ENCODE data around the gene SPTBN4. TPM values are rescaled to one million over a fixed set of nuclear protein-coding genes. Genes with fewer than 3 reads are reported as not detected.
A peak's percentile ranks its signal among the peaks of the same experiment; 100 is the strongest.

SPTBN4 gene
- total RNA-seq, 1 donor from 2014 or later = 161 TPM

DNA sequence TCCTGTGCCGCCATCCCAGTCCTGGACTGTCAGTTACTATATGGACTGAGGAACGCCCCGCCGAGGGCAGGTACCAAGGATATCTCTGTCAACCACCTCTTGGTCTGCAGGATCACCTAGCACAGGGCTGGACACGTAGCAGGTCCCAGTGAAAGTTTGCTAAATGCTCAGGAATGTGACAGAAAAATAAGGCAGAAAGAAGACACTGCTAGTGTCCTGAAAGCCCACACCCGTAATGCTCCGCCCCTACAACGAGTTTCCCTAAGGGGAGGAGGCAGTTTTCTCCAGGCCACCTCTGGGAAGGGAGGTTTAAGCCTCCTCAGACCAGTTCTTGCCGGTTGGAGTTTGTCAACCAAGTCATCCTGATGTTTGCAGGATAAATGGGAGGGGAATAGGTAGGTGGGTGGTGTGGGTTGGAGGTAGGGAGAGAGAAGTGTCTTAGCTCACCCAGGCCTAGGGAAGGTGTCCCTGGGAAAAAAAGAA is 21.0 kb upstream of the SPTBN4 start:
- peaks cover 12% of the 10 kb centered on the region for H3K9me3 Mint-ChIP-seq (ENCODE audit: unreplicated experiment)
- TF ChIP-seq, protein P1, sequence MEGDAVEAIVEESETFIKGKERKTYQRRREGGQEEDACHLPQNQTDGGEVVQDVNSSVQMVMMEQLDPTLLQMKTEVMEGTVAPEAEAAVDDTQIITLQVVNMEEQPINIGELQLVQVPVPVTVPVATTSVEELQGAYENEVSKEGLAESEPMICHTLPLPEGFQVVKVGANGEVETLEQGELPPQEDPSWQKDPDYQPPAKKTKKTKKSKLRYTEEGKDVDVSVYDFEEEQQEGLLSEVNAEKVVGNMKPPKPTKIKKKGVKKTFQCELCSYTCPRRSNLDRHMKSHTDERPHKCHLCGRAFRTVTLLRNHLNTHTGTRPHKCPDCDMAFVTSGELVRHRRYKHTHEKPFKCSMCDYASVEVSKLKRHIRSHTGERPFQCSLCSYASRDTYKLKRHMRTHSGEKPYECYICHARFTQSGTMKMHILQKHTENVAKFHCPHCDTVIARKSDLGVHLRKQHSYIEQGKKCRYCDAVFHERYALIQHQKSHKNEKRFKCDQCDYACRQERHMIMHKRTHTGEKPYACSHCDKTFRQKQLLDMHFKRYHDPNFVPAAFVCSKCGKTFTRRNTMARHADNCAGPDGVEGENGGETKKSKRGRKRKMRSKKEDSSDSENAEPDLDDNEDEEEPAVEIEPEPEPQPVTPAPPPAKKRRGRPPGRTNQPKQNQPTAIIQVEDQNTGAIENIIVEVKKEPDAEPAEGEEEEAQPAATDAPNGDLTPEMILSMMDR (IDR thresholded peaks at IDR 0.05; ENCODE audit: partially characterized antibody, unreplicated experiment) = no peak
- peak overlapping the region; percentile 88 for H3K27ac Mint-ChIP-seq (ENCODE audit: unreplicated experiment)
- no peaks in the 10 kb centered on the region for H3K36me3 Mint-ChIP-seq (ENCODE audit: unreplicated experiment)
- H3K27me3 Mint-ChIP-seq (ENCODE audit: unreplicated experiment) = peaks cover 13% of the 10 kb centered on the region
- no peak for DNase-seq
- peaks cover 5% of the 10 kb centered on the region for H3K4me1 Mint-ChIP-seq (ENCODE audit: low read depth, unreplicated experiment)
- peak overlapping the region; percentile 77 for H3K4me3 Mint-ChIP-seq (ENCODE audit: unreplicated experiment)

DNA sequence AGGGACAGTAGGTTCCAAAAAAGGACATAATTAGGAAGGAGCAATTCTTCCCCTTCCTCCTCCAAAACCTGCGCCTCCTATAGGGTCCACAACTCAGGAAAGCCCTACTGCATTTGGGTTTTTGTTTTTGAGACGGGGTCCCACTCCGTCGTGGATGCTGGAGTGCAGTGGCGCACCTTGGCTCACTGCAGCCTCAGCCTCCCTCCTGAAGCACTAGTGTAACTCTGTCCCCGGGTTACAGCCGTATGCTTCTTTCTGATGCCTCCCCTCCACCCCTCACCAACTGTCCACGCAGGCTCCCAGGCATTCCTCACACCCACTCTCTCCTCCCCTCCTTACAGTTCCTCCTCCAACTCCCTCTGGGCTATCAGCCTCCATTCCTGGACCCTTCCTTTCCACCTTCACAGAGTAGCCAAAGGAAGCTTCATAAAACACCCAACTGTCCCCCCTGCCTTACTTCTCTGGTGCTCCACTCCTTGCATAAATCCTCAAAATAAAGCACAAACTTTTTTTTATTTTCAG is 20.5 kb upstream of the SPTBN4 start:
- peaks cover 13% of the 10 kb centered on the region for H3K27me3 Mint-ChIP-seq (ENCODE audit: unreplicated experiment)
- no peak for DNase-seq
- H3K36me3 Mint-ChIP-seq (ENCODE audit: unreplicated experiment) = no peaks in the 10 kb centered on the region
- TF ChIP-seq, protein P1 (IDR thresholded peaks at IDR 0.05; ENCODE audit: partially characterized antibody, unreplicated experiment) = no peak
- peaks cover 5% of the 10 kb centered on the region for H3K4me1 Mint-ChIP-seq (ENCODE audit: low read depth, unreplicated experiment)
- no peak overlapping the region for H3K27ac Mint-ChIP-seq (ENCODE audit: unreplicated experiment)
- no peak overlapping the region for H3K4me3 Mint-ChIP-seq (ENCODE audit: unreplicated experiment)
- H3K9me3 Mint-ChIP-seq (ENCODE audit: unreplicated experiment) = peaks cover 12% of the 10 kb centered on the region

DNA sequence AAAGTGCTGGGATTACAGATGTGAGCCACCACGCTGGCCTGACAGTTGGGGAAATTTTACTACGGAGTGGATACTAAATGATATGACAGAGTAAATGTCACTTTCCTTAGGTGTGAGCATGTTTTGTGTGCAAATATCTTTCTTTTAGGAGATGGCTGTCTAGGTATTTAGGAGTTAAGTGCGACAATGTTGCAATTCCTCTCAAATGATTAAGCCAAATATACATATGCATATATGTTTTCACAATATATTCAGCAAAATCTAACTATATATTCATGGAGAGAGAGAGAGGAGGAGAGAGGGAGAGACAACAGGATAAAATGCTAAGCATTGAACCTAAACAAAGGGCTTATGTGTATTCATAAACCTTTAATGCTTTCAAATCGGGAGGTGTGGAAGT is 17.3 kb upstream of the SPTBN4 start:
- H3K27me3 Mint-ChIP-seq (ENCODE audit: unreplicated experiment) = peaks cover 3% of the 10 kb centered on the region
- H3K4me1 Mint-ChIP-seq (ENCODE audit: low read depth, unreplicated experiment) = no peaks in the 10 kb centered on the region
- DNase-seq = no peak
- H3K4me3 Mint-ChIP-seq (ENCODE audit: unreplicated experiment) = no peak overlapping the region
- H3K36me3 Mint-ChIP-seq (ENCODE audit: unreplicated experiment) = no peaks in the 10 kb centered on the region
- H3K27ac Mint-ChIP-seq (ENCODE audit: unreplicated experiment) = no peak overlapping the region
- TF ChIP-seq, protein P1 (IDR thresholded peaks at IDR 0.05; ENCODE audit: partially characterized antibody, unreplicated experiment) = no peak
- peaks cover 2% of the 10 kb centered on the region for H3K9me3 Mint-ChIP-seq (ENCODE audit: unreplicated experiment)

DNA sequence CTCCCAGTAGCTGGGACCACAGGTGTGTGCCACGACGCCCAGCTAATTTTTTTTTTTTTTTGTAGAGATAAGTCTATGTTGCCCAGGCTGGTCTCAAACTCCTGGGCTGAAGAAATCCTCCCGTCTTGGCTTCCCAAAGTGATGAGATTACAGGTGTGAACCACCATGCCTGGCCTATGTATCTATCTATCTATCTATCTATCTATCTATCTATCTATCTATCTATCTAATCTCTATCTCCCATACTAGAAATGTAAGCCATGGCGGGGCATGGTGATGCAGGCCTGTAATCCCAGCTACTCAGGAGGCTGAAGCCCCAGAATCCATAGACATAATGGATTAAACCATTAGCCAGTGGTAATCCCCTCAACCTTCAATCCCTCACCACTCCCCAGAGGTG is 16.1 kb upstream of the SPTBN4 start:
- no peak overlapping the region for H3K27ac Mint-ChIP-seq (ENCODE audit: unreplicated experiment)
- no peaks in the 10 kb centered on the region for H3K36me3 Mint-ChIP-seq (ENCODE audit: unreplicated experiment)
- H3K27me3 Mint-ChIP-seq (ENCODE audit: unreplicated experiment) = peaks cover 3% of the 10 kb centered on the region
- DNase-seq = no peak
- no peaks in the 10 kb centered on the region for H3K9me3 Mint-ChIP-seq (ENCODE audit: unreplicated experiment)
- TF ChIP-seq, protein P1 (IDR thresholded peaks at IDR 0.05; ENCODE audit: partially characterized antibody, unreplicated experiment) = no peak
- H3K4me3 Mint-ChIP-seq (ENCODE audit: unreplicated experiment) = no peak overlapping the region
- H3K4me1 Mint-ChIP-seq (ENCODE audit: low read depth, unreplicated experiment) = no peaks in the 10 kb centered on the region

DNA sequence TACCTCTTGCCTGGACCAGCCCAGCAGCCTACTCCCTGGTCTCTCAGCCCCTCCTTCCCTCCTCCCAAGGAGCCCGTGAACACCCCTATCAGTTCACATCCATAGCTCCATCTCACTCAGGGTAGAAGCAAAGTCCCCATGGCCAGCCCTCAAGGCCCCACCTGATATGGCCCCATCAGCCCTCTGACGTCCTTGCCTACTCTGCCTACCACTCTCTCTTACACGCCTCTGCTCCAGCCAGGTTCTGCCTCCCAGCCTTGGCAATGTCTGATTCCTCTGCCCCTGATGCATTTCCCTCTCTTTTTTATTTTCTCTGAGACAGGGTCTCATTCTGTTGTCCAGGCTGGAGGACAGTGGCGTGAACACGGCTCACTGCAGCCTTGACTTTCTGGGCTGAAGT is 14.8 kb upstream of the SPTBN4 start:
- Mint-ChIP-seq H3K4me3 (ENCODE audit: unreplicated experiment) (no peak overlapping the region), H3K27ac (ENCODE audit: unreplicated experiment) (peak overlapping the region; percentile 10)
- TF ChIP-seq, protein P1 (IDR thresholded peaks at IDR 0.05; ENCODE audit: partially characterized antibody, unreplicated experiment) = no peak

More for the DNA sequence above, 14.8 kb upstream of the SPTBN4 start:
- no peaks in the 10 kb centered on the region for H3K36me3 Mint-ChIP-seq (ENCODE audit: unreplicated experiment)
- H3K27me3 Mint-ChIP-seq (ENCODE audit: unreplicated experiment) = no peaks in the 10 kb centered on the region
- H3K9me3 Mint-ChIP-seq (ENCODE audit: unreplicated experiment) = no peaks in the 10 kb centered on the region
- H3K4me1 Mint-ChIP-seq (ENCODE audit: low read depth, unreplicated experiment) = no peaks in the 10 kb centered on the region
- DNase-seq = no peak
